GM12892 (cell line): ENCODE results near the gene SNX7.

Experiments
- POLR2A ChIP-seq: IDR thresholded peaks from 2 replicates; pipeline ENCODE4 v1.6.1; 2011; ENCODE audit warnings: low read depth, low read length, control low read depth
- POLR2AphosphoS5 ChIP-seq: IDR thresholded peaks from 2 replicates; pipeline ENCODE4 v1.6.1; 2011; ENCODE audit warnings: low read depth, low read length, control low read depth
- TAF1 ChIP-seq: IDR thresholded peaks from 2 replicates; pipeline ENCODE4 v1.6.1; 2011; ENCODE audit warnings: low read depth, mild to moderate bottlenecking, control low read depth, low read length, borderline replicate concordance

- TF ChIP-seq TAF1, result no peak
- no peak for TF ChIP-seq POLR2AphosphoS5
- no peak for TF ChIP-seq POLR2A
These were observed 131.6 kb downstream of the SNX7 start for GRCh38 chr1:98793136-98793535.
